GM21367 (cell line): Measurements from ENCODE around the gene MPC1.
A peak's percentile ranks its signal among the peaks of the same experiment; 100 is the strongest.
"Not testable (repeated sequence)": the region's sequence is repeated elsewhere in the genome, so short reads cannot be mapped to it uniquely, and the experiment has no call there.

Experiments used
- ATAC-seq: cut with Tn5 transposase; IDR thresholded peaks from one replicate; pipeline ENCODE4 v1.9.1; 2021; ENCODE audit not compliant: unreplicated experiment

MPC1 gene

GRCh38 chr6:166348305-166348949 lies 34.3 kb downstream of the MPC1 start:
- no peak for ATAC-seq

- ATAC-seq: no peak
Measured at GRCh38 chr6:166346965-166347364, 35.8 kb downstream of the MPC1 start.

- no peak for ATAC-seq
Measured at GRCh38 chr6:166346449-166346848, 36.3 kb downstream of the MPC1 start.

GRCh38 chr6:166345672-166346071 lies 37.1 kb downstream of the MPC1 start:
- not testable (repeated sequence) for ATAC-seq

DNA sequence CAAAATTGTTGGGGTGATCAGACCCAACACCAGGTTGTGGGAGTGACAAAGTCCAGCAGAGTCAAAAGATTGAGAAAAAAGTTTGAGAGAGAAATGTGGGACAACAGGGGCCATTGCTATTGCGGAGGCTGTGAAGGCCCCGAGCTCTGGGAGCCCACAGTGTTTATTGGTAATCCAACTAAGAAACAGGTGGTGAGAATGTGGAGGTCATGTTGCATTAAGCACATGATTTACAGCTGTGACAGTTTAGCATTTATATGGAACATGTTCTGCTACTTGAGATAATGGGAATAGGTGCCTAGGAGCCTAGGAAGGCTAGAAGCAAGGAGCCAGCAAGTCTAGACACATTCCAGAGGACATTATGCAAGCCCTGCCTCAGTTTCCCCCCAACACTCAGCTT lies 37.8 kb downstream of the MPC1 start:
- not testable (repeated sequence) for ATAC-seq

GRCh38 chr6:166344240-166344639 lies 38.5 kb downstream of the MPC1 start:
- ATAC-seq: no peak

DNA sequence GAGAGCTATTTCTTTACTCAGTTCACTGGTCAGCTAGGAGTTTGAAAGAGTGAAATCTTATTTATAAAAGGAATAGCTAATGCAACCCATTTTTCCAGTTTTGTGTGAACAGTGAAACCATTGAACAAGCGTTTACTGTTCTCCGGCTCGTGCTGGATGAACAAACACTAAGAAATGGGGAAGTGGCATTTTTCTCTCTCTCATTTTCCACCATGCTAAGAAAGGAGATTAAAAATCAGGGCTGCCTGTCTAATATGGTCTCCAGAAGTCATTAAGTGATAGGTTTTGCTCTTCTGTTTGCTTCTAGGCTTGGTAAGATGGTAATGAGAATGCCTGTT lies 39.6 kb downstream of the MPC1 start:
- no peak for ATAC-seq

DNA sequence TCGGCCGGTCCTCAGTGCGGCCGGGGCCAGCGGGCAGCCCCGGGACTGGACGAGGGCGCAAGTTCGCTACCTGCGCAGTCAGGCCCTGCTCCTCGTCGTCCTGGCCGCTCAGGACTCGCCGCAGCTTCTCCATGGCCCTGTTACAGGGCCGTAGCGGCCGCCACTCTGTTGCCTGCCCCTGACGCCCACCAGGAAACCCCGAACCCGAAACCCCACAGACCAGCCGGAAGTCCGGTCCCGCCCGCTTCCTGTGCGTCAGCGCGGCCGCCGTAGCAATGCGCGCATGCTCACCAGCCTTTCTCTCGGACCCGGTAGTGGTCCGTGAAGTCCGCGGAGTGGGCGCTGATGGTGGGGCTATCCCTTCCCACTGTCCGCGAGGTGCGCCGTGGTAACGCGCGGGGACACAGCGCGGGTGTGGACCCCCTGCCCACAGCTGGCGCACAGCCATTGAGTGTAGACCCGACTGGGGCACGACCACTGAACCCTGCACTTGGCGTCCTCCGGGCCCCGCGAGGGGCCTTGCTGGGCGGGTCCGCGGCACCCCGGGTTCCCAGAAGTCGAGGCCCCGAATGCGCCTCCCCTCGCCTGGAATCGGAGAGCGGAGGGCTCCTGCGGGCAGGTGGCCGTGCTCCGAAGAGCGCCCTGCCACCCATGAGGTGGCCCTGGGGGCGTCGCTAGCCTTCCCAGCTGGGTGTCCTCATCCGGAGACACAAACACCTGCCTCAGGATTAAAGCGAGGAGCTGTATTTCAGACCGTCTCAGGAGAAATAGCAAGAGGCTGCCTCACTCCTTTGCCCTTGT lies 40.2 kb downstream of the MPC1 start, which contains the start of gene SFT2D1:
TSS of gene SFT2D1 (minus strand) at position 197 of the 801 bp plus-strand sequence. CDS start at position 133, 64 bp downstream.
- ATAC-seq: peak; percentile 92

DNA sequence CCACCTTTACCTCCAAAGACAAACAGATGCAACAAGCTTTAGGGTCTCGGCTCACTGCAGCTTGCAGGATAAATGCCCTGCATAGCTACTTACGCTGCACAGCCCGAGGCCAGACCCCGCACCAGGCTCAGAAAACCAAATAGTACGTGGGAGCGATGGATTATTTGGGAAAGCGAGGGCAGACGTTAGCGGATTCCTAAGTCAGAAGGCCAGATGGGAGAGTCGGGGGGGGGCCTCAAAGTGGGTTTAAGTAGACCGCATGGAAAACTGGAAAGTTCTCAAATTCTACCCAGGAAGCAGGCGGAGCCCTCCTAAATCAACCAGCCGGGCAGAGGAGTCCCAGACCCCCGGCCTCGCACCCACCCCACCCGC lies 40.8 kb downstream of the MPC1 start:
- no peak for ATAC-seq

- no peak for ATAC-seq
Measured at GRCh38 chr6:166341464-166341863, 41.3 kb downstream of the MPC1 start.

DNA sequence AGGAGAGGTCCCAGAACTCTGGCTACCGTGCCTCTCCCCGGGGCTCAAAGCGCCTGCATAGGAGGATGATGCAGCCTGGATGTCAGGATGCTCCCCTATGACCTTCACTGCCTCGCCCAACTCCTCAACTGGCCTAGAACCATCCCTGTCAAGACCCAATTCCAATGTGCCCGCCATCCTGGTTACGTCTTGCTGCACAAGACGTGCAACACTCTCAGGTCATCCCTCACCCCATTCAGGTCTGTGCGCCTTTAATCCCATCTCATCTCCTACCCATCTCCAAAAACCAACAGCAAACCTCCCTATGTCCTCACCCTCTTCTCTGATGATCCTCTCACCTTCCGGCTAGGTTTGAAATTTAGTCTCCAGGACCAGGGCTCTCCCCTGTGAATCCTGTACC lies 43.9 kb downstream of the MPC1 start:
- ATAC-seq: no peak

DNA sequence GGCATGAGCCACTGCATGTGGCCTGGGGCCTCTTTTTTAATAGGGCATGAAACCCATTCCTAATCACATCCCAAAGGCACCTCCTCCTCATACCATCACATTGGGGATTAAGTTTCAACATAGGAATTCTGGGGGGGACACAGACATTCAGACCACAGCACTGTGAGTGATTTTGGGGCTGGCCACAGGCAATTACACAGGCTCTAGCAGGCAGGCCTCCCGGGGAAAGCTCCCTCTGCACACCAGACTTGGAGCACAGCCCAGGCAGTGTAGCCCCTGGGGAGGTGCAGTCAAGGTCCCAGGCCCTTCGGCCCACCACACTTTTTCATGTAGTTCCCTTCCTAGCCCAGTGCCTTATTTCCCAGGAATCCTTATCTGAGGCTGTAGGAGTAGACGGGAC lies 45.9 kb downstream of the MPC1 start:
- no peak for ATAC-seq

- no peak for ATAC-seq
Measured at GRCh38 chr6:166335378-166336302, 47.1 kb downstream of the MPC1 start.

DNA sequence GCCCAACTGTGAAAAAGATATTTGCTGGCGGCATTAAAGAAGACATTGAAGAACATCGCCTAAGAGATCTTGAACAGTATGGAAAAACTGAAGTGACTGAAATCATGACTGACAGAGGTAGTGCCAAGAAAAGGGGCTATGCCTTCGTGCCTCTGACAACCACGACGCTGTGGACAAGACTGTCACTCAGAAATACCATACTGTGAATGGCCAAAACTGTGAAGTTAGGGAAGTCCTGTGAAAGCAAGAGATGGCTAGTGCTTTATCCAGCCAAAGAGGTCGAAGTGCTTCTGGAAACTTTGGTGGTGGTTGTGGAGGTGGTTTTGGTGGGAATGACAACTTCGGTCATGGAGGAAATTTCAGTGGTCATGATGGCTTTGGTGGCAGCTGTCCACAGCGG lies 47.9 kb downstream of the MPC1 start:
- ATAC-seq: no peak

- peak; percentile 77 for ATAC-seq
Measured at GRCh38 chr6:166333172-166333995, 49.4 kb downstream of the MPC1 start.

- no peak for ATAC-seq
Measured at GRCh38 chr6:166331503-166332415, 51.0 kb downstream of the MPC1 start.

GRCh38 chr6:166330612-166331011 lies 52.1 kb downstream of the MPC1 start:
- ATAC-seq: no peak

- peak; percentile 90 for ATAC-seq
Measured at GRCh38 chr6:166325383-166326042, 57.2 kb downstream of the MPC1 start.

GRCh38 chr6:166323395-166323794 lies 59.3 kb downstream of the MPC1 start:
- ATAC-seq: no peak
